Sigmoid colon (tissue), 4 donors: ENCODE results near the gene IDI1.

Experiments used
- CTCF ChIP-seq, 4 experiments: fragments of 450-650 bp in 3 of 4; fragments of 200-600 bp in 1 of 4; IDR thresholded peaks; one replicate each; pipeline ENCODE4 v1.5.1; 2016 to 2019; ENCODE audit warnings: antibody characterized with exemption in 4 of 4, mild to moderate bottlenecking in 3 of 4, moderate library complexity in 2 of 4
- EP300 ChIP-seq, 4 donors: sonication (generic); formaldehyde crosslinking; IDR thresholded peaks; one replicate each; pipeline ENCODE4 v1.6.1; 2017; ENCODE audit warnings: antibody characterized with exemption in 4 of 4

DNA sequence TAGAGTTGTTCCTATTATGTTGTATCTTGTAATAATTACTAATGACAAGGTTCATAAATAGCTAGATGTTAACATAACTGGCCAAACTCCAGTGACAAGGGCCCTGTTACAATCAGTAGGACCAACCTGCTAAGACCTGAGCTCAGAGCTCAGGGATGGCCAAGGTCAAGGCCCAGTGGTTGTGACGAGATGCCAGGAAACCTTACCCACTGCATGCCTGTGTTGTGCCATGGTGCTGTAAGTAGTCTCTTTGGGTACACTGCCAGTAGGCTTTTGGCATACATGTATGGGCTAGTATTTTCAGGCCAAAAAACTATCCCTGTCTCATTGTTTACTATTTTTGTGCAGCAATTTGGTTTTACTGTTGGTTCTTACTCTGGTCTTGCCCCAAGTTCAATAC is 15.3 kb downstream of the IDI1 start:
- TF ChIP-seq EP300 (IDR thresholded peaks at IDR 0.05) (no peak), CTCF (IDR thresholded peaks at IDR 0.05) (no peak)
